SH-SY5Y (cell line): ENCODE results near the gene MMRN2.

Source experiments
- GATA2 ChIP-seq: IDR thresholded peaks from 2 replicates; pipeline ENCODE4 v1.6.1; 2011; ENCODE audit warnings: mild to moderate bottlenecking, low read depth, low read length
- GATA3 ChIP-seq: IDR thresholded peaks from 2 replicates; pipeline ENCODE4 v1.6.1; 2011; ENCODE audit warnings: low read depth, mild to moderate bottlenecking, low read length, moderate library complexity

The MMRN2 gene

DNA sequence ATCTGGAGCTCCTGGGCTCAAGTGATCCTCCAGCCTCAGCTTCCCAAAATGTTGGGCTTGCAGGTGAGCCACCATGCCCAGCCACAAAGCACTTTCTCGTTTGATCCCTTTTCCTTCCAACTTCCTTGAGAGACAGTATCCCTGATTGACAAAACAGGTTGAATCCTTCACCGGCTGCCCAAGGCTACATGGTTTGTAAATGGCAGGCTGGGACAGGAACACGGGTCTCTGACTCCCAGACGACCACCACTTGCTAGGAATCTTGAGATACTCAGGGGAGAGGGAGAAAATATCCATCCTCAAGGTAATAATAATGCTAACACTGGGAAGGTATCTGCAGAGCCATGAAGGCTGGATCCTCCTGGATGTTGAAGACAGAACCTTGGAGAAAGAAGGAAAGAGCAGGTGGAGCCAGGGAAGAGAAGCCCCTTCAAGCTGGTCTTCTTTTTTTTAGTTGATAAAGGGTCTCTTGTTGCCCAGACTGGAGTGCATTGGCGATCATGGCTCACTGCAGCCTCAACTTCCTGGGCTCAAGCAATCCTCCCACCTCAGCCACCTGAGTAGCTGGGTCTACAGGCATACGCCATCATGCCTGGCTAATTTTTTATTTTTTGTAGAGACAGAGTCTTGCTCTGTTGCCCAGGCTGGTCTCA is 19.8 kb downstream of the MMRN2 start:
- TF ChIP-seq GATA2 = no peak
- no peak for TF ChIP-seq GATA3

DNA sequence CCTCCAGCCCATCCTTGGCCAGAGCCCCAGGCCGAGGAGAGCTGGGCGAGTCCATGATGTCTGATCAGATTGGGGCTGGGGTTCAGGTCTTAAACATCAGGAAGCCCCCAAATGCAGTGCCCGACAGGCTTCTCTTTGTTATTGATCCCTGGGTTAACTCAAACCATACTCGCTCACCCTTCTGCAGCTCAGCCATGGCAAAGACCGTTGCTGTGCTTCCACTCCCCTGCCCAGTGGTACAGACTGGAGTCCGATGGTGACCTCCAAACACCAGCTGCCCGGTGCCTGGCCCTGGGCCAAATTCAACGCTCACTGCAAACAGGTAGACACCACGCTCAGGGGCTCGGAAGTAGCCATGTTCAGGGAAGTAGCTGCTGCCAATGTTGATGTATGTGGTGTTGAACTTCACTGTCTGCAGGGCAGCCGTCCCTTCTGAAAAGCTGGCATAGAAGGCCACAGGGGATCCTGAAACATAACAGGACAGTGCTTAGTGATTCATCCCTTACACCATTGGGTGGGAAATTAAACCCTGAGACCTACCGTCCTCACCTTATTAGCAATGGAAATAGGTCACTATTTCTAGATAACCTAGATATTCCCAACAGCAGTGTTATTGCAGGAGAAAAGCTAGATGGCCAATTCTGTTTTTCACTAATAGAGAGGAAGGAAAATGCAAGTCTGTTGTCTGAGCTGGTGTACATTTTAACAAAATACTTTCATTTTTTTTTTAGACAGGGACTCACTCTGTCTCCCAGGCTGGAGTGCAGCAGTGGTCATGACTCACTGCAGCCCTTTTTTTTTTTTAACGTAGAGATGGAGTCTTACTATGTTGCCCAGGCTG is 20.5 kb downstream of the MMRN2 start:
- TF ChIP-seq GATA3 (no peak), GATA2 (no peak)

GRCh38 chr10:86932674-86933073 is 24.7 kb downstream of the MMRN2 start:
- no peak for TF ChIP-seq GATA3
- TF ChIP-seq GATA2 = no peak

DNA sequence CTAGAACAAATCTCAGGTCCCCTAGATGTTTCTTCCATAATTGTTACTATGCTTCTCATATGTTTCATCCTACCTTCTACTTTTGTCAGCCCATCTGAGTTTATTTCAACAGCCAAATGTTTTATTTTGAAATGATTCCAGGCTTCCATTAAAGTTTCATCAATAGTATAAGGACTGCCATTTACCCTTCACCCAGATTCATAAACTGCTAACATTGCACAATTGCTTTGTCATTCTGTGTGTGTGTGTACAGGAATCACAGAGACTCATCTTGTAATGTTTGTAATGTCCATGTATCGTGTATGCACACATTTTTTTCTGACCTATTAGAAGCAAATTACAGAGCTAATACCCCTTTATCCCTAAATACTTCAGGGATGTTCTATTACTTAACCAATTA is 25.5 kb downstream of the MMRN2 start:
- TF ChIP-seq GATA2 (no peak), GATA3 (no peak)

DNA sequence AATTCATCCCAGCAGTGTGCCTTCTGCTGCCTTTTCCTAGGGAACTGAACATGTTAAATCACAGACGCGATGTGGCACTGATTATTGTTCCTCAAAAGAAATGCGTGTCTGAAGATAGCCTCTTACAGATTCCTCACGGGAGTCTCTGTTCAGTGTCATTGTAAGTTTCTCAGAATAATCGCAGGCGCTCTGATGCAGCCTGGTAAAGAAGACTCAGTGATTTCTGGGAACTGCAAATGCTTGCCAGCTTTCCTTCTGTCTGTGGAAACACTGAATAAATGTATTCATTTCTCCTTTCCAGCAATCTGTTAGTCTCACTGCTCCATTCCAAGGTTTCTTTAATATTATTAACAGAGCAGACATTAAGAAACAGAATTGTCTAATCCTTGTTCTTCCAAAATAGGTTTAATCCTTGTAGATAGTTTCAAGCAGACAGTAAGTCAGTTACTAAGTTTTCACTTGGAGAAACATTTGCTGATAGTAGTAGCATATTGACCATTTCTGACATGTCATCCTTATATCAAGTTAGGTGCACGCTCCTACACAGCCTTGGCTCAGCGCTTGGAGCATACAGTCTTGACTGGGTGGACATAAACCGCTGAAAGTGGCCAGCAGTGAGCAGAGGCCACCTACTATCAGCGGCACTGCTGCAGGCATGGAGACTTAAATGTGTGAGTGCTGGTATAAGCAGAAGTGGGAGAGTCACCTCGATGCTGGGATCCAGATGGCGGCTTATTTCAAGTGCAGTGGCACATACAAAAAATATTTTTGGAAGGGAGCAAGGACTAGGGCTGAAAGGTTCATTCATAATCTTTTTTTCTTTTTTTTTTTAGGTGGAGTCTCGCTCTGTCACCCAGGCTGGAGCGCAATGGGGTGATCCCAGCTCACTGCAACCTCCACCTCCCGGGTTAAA is 27.7 kb downstream of the MMRN2 start:
- TF ChIP-seq GATA2 (no peak), GATA3 (no peak)

DNA sequence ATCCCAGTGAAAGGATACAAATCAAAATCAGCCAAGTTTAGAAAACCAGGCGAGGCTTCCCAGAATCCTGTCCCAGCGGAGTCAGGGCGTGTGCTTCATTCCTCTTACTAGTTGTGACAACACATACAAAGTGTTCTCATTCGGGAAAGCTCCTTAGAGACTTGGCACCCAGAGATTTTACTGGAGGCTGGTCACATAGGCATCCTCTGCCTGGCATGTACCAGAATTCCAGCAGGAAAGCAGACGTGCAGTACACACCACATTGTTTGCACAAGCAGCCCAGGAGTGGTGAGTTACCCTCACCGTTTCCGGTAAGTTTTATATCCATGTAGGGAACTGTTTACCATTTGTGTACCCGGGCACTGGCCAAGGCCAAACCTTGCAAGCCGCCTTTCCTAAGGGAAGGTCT is 34.9 kb downstream of the MMRN2 start:
- TF ChIP-seq GATA2 (no peak), GATA3 (no peak)

DNA sequence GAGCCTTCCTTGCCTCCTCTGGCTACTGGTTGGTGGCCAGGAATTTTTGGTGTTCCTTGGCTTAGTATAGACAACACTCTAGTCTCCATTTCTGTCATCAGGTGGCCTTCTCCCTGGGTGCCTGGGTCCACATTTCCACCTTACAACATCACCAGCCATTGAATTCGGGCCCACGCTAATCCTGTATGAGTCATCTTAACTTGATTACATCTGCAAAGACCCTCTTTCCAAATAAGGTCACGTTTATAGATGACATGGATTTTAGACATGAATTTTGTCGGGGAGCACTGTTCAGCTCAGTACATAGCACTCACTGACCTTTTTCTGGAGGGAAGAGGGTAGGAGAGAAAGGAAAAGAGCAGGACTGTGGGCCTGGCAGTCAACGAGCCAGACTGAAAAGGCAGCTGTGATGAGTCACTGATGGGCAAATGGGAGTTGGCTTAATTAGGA is 39.4 kb downstream of the MMRN2 start:
- TF ChIP-seq GATA2 (no peak), GATA3 (no peak)

- TF ChIP-seq GATA3 (no peak), GATA2 (no peak)
Measured at GRCh38 chr10:86914734-86915133, 42.7 kb downstream of the MMRN2 start.

- TF ChIP-seq GATA2 = no peak
- TF ChIP-seq GATA3 = no peak
Measured at GRCh38 chr10:86905429-86905828, 52.0 kb downstream of the MMRN2 start.

DNA sequence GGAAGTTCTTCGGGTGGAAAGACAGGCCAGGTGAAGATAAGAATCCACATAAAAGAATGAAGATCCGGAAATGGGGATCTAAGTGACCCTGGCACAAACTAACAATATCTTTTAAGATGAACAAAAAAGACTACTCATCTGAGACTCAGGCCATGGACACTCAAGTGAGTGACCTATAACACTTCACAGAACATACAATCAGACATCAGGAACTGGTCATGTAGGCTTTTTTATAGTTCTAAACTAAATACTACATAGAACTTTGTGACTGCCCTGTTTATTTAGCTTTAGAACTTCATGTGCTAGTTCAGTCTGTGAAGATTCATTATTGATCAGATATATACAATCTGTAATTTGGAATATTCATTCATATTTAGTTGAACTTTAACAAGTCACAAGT is 52.8 kb downstream of the MMRN2 start:
- TF ChIP-seq GATA3 (no peak), GATA2 (no peak)

- TF ChIP-seq GATA3 (no peak), GATA2 (no peak)
Measured at GRCh38 chr10:86900955-86901354, 56.5 kb downstream of the MMRN2 start.

DNA sequence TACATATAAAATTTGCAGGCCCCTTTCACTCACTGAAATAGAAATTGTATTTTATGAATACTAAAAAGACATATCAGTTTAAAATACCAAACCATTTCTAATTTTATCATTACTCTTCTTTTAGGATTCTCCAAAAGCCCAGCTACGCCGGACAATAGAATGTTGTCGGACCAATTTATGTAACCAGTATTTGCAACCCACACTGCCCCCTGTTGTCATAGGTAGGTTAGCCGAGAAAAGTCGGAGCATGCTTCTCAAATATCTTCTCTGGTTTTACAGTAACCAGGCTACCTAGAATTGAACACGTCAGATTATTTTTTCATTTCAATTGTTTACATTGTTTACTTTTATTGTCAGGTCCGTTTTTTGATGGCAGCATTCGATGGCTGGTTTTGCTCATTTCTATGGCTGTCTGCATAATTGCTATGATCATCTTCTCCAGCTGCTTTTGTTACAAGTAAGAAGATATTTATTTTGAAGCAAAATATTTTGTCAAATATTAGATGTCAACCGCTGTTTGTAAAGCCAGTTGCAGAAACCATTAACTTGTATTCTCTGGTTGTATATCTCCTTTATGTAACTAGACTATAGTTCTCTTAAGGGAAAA is 57.6 kb downstream of the MMRN2 start:
- TF ChIP-seq GATA3 = no peak
- TF ChIP-seq GATA2 = no peak

- TF ChIP-seq GATA2 = no peak
- TF ChIP-seq GATA3 = no peak
Measured at GRCh38 chr10:86899132-86899531, 58.3 kb downstream of the MMRN2 start.

DNA sequence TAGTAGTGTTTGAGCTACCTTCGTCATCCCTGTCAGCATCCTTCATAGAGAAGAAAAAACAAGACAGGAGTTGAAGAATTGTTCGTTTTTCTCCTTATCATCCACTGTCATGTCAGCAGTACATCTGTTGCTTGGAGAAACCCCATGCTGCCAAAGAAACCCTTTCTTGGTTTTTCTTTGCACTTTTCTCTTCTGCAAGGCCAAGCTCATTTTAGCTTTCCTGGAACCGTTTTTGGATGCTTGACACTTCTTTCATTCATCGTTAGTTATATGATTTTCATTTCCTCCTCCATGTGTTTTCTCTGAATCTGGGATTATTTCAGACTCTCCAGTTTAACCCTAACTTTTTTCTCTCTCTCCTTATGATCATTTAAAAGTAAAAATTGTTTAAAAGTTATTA is 58.9 kb downstream of the MMRN2 start:
- no peak for TF ChIP-seq GATA3
- TF ChIP-seq GATA2 = no peak

DNA sequence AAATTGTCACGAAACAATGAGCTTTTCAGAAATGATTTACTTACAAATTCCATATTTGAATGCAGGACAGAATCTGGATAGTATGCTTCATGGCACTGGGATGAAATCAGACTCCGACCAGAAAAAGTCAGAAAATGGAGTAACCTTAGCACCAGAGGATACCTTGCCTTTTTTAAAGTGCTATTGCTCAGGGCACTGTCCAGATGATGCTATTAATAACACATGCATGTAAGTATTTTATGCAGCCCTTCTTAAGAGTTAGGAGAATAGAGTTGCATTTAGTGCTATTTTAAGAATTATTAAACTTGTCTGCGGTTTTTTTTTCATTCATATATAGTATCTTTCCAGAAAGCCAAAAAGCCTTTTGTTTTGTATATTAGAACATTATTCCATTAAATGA is 67.4 kb downstream of the MMRN2 start:
- TF ChIP-seq GATA3 (no peak), GATA2 (no peak)
